GM18907 (cell line): ENCODE data around the gene RGPD6.
A peak's percentile ranks its signal among the peaks of the same experiment; 100 is the strongest.
"Not testable (repeated sequence)": the region's sequence is repeated elsewhere in the genome, so short reads cannot be mapped to it uniquely, and the experiment has no call there.

Source experiments
- ATAC-seq: cut with Tn5 transposase; IDR thresholded peaks from one replicate; pipeline ENCODE4 v1.9.1; 2021; ENCODE audit warnings: mild to moderate bottlenecking, moderate library complexity; ENCODE audit not compliant: unreplicated experiment

Gene RGPD6

DNA sequence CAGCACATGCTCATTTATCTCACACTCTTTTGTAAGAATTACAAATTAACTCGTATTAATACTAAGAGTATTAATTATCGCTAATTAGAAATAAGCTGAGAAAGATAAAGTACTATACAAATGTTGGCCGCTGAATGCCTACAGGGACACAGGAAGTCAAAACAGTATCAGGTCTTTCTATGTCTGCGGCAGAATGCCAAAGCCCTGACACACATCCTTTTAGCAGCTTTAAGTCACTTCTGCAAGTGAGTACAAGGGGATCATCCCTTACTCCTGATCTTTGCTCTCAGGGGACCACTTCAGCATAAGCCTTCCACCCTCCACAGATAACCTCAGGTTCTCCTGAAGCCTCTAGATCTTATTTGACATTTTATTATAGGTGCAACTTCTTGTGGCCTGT, 94.3 kb downstream of the RGPD6 start:
- ATAC-seq = not testable (repeated sequence)

DNA sequence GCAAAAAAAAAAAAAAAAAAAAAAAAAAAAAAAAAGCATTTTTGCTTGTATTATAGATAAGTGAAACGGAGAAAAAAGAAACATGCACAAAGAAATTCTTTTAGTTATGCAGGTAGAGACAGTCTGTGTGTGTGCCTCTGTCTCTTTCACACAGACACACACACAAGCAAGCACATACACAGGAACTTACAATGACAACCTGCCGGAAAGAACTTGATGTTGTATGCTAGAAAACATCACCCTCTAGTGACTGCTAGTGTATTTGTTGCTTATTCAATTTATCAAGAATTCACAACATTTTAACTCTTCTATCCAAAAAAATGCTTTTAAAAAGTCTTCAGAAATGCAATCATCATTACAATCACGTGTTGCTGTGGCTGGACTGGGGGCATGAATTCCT, 95.8 kb downstream of the RGPD6 start:
- not testable (repeated sequence) for ATAC-seq

DNA sequence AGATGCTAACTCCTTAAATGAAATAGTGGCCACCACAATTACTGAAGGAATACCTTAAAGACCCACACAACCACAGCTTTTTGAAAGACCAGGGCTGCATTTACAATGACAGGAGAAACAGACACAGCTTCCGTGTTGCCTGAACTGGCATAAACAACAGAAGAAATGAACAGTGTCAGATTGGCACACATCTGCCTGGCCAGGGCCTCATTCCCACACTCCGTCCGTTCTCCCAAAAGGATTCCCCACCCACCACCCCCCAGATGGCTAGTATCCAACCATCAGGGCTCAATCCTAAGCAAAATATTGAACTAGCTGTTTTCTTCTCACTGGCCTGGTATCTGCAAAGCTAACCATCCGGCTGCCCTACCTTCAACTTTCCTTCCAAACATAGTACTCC, 96.9 kb downstream of the RGPD6 start:
- not testable (repeated sequence) for ATAC-seq

DNA sequence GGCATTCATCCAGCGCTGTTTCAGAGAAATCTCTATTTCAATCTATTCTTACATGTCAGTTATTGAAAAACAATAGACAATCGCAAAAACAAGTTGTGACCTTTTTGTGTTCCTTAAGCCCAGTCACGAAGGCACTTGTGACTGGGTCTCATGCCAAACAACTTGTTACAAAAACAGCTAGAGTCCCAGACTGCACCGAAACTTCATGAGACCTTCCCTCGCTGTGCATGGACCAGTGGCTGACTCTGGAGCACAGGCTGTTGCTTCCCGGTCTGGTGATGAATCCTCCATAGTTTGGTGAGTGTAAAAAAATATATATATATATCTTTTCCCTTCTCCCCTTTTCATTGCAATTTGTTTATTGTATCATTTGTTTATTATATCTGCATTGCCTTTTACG, 99.7 kb downstream of the RGPD6 start:
- ATAC-seq = not testable (repeated sequence)

DNA sequence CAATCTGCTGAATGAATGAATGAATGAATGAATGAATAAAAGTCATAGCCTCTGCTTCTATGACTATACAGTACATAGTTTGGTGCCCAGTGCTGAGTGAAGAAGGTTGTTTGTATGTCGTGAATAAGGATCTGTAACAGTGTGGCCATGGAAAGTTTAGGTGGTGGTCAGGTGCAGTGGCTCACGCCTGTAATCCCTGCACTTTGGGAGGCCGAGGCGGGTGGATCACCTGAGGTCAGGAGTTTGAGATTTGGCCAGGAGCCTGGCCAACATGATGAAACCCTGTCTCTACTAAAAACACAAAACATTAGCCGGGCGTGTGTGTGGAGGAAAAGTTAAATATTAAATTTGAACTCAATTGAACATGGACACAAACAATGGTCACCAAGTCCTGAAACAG, 100.1 kb downstream of the RGPD6 start:
- not testable (repeated sequence) for ATAC-seq

DNA sequence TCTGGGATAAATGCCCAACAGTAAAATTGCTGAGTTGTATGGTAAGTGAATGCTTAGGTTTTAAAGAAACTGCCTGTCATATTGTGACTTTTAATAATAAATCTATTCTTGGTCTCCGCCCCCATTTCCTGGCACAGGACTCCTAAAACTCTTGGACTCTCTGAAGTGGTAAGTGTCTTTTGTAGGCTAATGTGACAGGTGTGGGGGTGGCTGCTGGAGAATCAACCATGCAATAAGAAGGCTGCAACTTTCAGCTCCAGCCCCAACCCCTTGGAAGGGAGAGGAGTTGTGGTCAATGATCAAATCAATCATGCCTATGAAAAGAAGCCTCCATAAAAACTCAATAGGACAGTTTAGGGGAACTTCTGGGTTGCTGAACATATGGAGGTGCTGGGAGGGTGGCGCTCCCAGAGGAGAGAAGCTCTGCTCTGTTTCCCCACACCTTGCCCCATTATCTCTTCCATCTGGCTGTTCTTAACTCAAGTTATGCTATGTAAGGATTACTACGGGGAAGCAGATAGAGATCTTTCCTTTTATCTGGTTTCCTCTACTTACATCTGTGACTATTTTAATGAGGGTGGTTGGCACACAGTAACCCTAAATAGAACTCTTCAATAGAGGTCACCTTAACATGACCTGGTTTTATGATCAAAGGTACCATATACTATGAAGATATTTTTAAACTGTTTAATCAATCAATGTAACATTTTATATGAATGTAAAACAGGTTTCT, 101.2 kb downstream of the RGPD6 start:
- not testable (repeated sequence) for ATAC-seq

DNA sequence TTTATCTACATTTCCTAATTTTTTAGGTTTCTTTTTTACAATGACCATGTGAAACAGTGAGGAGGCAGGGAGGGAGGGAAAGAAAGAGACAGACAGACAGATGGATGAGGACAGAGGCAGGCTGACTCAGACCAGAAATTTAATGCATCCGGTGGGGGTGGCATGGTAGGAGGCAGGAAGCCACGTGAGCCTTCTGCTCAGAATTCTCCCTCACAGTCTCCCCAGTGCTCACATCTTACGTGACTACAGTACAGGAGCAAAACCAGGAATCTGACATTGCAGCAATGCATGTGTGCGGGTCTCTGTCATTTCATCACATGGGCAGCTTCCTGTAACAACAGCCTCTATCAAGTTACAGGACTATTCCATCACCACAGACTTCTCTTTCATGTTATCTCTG, 102.1 kb downstream of the RGPD6 start:
- peak; percentile 99 for ATAC-seq

DNA sequence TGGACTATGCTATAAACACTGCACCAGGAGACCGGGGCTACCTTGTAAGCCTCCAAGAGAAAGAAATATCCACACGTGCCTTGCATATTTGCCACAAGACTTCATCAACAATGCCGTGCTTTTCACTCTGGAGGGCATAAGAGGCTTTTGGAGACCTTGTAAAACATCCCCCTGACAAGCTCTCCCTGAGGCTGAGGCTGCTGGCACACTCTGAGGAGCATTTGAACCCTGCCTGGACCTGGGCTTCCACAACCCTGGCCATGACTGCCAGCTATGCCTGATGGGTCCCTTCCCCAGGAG, 104.0 kb downstream of the RGPD6 start:
- ATAC-seq = not testable (repeated sequence)

DNA sequence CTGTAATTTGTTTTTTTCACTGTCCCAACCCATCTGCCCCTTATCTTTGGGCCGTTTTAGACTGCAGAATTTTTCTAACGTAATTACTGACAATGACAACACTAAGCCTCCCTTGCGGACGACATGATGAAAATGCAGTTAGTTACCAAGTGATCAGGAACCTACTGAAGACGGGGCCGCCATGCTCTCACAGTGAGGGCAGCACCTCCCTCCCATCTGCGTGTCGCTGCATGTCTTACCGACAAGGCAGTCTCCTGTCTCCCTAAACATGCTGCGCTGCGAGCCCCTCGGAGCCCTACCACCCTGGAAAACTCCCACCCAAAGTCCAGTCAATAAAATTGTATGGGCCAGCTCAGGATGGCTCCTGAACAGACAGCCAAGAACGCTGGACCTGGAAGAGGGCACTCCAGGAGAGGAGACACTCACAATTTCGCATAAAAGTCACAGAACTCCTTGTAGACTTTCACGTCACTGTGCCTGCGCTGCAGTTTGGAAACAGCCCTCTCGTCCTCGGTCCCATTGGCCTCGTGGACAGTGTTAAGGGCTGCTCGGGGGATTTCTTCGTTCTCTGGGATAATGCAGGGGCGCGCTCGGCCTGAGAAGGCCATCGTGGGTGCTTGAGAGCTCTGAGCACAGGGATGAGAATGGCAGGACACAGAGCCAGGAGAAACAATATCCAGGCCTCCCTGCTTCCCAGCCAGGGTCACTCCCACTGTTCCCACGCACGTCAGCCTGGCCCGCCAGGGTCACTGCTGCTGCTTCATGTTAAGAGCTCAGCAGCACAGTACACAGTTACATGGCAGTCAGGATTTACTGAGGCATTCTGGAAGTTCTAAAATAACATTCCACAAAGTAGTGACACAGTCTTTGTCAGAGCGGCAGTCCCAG, 104.6 kb downstream of the RGPD6 start, which contains the start of gene LIMS4:
TSS of gene LIMS4 (minus strand) at position 646 of the 888 bp plus-strand sequence. CDS start at position 608, 38 bp downstream.
- ATAC-seq = not testable (repeated sequence)

DNA sequence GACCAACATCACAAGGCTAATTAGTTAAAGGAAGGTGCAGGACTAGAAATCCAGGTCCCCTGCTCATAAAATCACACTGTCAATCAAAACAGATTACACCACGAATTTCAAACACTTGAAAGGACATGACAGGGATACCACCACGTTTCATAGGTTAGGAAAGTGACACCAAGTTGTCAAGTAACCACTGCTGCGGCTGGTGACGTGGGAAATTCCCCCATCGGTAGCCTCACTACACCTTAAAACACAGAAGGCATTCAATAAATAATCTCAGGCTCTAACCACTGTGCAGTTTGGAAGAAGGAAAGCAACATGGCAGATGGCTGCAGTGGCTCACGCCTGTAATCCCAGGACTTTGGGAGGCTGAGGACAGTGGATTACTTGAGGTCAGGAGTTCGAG, 108.1 kb downstream of the RGPD6 start:
- not testable (repeated sequence) for ATAC-seq

DNA sequence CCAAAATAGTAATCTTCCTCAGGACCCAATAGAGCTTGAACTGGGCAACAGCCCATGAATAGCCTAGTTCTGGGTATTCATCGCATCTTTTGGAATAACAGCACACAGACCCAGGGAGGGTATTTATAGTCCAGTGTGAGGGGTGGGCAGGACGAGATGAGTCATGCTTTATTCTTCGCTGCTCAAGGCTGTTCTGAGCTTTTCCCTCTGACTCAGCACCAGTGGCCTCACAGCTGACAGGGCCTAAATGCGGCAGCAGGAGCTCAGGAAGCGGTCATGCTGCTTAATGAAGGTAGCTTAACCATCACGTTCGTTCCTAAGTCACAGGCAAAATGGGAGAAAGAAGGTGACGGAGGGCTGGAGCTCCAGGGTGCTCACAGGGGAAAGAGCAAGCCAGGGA, 111.7 kb downstream of the RGPD6 start:
- peak; percentile 92 for ATAC-seq
